Activated CD4-positive, alpha-beta memory T cell treated with anti-CD3 and anti-CD28 coated beads for 36 hours (primary cell): ENCODE results near the gene PPP1R1C. TPM values are rescaled to one million over a fixed set of nuclear protein-coding genes. Genes with fewer than 3 reads are reported as not detected.

Experiments
- CTCF ChIA-PET: fragments of 350-600 bp; sonication (Branson Sonifier 250); formaldehyde crosslinking; loops from one replicate; lab custom pipeline; 2021; ENCODE audit warnings: antibody characterized with exemption, inconsistent platforms; lab: Charles Lee
- POLR2A ChIA-PET: fragments of 350-600 bp; sonication (Branson Sonifier 250); formaldehyde crosslinking; loops from one replicate; lab custom pipeline; 2021; ENCODE audit warnings: antibody characterized with exemption; lab: Charles Lee
- DNase-seq: peaks from one replicate; pipeline ENCODE4 v3.0.0-alpha.2; 2020
- H3K27ac Mint-ChIP-seq: one replicate; pipeline ENCODE4 v1.8.0; 2021; ENCODE audit warnings: mixed read lengths
- H3K27me3 Mint-ChIP-seq: one replicate; pipeline ENCODE4 v1.8.0; 2021; ENCODE audit warnings: mixed read lengths
- H3K36me3 Mint-ChIP-seq: one replicate; pipeline ENCODE4 v1.8.0; 2021; ENCODE audit warnings: mixed read lengths
- H3K4me1 Mint-ChIP-seq: one replicate; pipeline ENCODE4 v1.8.0; 2021; ENCODE audit warnings: low read depth, mixed read lengths
- H3K4me3 Mint-ChIP-seq: one replicate; pipeline ENCODE4 v1.8.0; 2021; ENCODE audit warnings: mild to moderate bottlenecking, mixed read lengths
- H3K9me3 Mint-ChIP-seq: one replicate; pipeline ENCODE4 v1.8.0; 2021; ENCODE audit warnings: mixed read lengths
- intact Hi-C: fragments of 100-400 bp; cut with micrococcal nuclease; formaldehyde crosslinking; loops from one replicate; pipeline ENCODE4 v1.15.1; 2023
- total RNA-seq, 2 experiments: library from RNA; stranded (reverse); gene quantifications; one replicate each; pipeline ENCODE4 v1.2.3, GENCODE V29; 2021

PPP1R1C gene
- total RNA-seq, 2 experiments from 2014 or later: not detected

GRCh38 chr2:182148344-182148743 lies 162.7 kb downstream of the PPP1R1C start:
- POLR2A ChIA-PET: no interaction called here
- H3K4me1 Mint-ChIP-seq: no peaks in the 10 kb centered on the region
- intact Hi-C loops: no loop called here
- no peaks in the 10 kb centered on the region for H3K27me3 Mint-ChIP-seq
- H3K9me3 Mint-ChIP-seq: no peaks in the 10 kb centered on the region
- H3K4me3 Mint-ChIP-seq: no peak overlapping the region
- H3K27ac Mint-ChIP-seq: no peak overlapping the region
- DNase-seq: no peak
- CTCF ChIA-PET: no interaction called here
- H3K36me3 Mint-ChIP-seq: no peaks in the 10 kb centered on the region

GRCh38 chr2:182163878-182164277 lies 178.2 kb downstream of the PPP1R1C start:
- DNase-seq: no peak
- POLR2A ChIA-PET: no interaction called here
- H3K4me3 Mint-ChIP-seq: no peak overlapping the region
- H3K27me3 Mint-ChIP-seq: no peaks in the 10 kb centered on the region
- no peaks in the 10 kb centered on the region for H3K36me3 Mint-ChIP-seq
- H3K4me1 Mint-ChIP-seq: no peaks in the 10 kb centered on the region
- no peak overlapping the region for H3K27ac Mint-ChIP-seq
- CTCF ChIA-PET: no interaction called here
- intact Hi-C loops: no loop called here
- H3K9me3 Mint-ChIP-seq: no peaks in the 10 kb centered on the region

- Mint-ChIP-seq H3K36me3 (no peaks in the 10 kb centered on the region), H3K9me3 (no peaks in the 10 kb centered on the region), H3K4me1 (no peaks in the 10 kb centered on the region), H3K27ac (no peak overlapping the region), H3K27me3 (no peaks in the 10 kb centered on the region), H3K4me3 (no peak overlapping the region)
- DNase-seq: no peak
- ChIA-PET CTCF (no interaction called here), POLR2A (no interaction called here)
- intact Hi-C loops: no loop called here
These were observed 179.0 kb downstream of the PPP1R1C start for GRCh38 chr2:182164686-182165085.

- no peaks in the 10 kb centered on the region for H3K4me1 Mint-ChIP-seq
- no peaks in the 10 kb centered on the region for H3K27me3 Mint-ChIP-seq
- no peak for DNase-seq
- H3K4me3 Mint-ChIP-seq: no peak overlapping the region
- no peaks in the 10 kb centered on the region for H3K9me3 Mint-ChIP-seq
- ChIA-PET CTCF (interaction anchor here (1.1 kb wide), 1 partner anchor 20 kb away, joined by 4 read pairs; no protein-coding TSS in a partner anchor), POLR2A (no interaction called here)
- intact Hi-C loops: no loop called here
- no peak overlapping the region for H3K27ac Mint-ChIP-seq
- no peaks in the 10 kb centered on the region for H3K36me3 Mint-ChIP-seq
These were observed 179.5 kb downstream of the PPP1R1C start for GRCh38 chr2:182165202-182165601.

- intact Hi-C loops: no loop called here
- Mint-ChIP-seq H3K4me3 (no peak overlapping the region), H3K27ac (no peak overlapping the region), H3K4me1 (no peaks in the 10 kb centered on the region), H3K27me3 (no peaks in the 10 kb centered on the region), H3K9me3 (no peaks in the 10 kb centered on the region), H3K36me3 (no peaks in the 10 kb centered on the region)
- no peak for DNase-seq
- ChIA-PET CTCF (interaction anchor here (1.1 kb wide), 1 partner anchor 19 kb away, joined by 4 read pairs; no protein-coding TSS in a partner anchor), POLR2A (no interaction called here)
These were observed 180.8 kb downstream of the PPP1R1C start for GRCh38 chr2:182166406-182166805.

GRCh38 chr2:182166841-182167240 lies 181.2 kb downstream of the PPP1R1C start:
- no peaks in the 10 kb centered on the region for H3K36me3 Mint-ChIP-seq
- no peaks in the 10 kb centered on the region for H3K4me1 Mint-ChIP-seq
- POLR2A ChIA-PET: no interaction called here
- no peaks in the 10 kb centered on the region for H3K9me3 Mint-ChIP-seq
- H3K4me3 Mint-ChIP-seq: no peak overlapping the region
- DNase-seq: no peak
- no peaks in the 10 kb centered on the region for H3K27me3 Mint-ChIP-seq
- intact Hi-C loops: no loop called here
- no peak overlapping the region for H3K27ac Mint-ChIP-seq
- CTCF ChIA-PET: interaction anchor here (0.8 kb wide), 1 partner anchor 662 kb away, joined by 3 read pairs; no protein-coding TSS in a partner anchor

Other genes starting within 250 kb of the PPP1R1C start
- 10 to 100 TPM; 38.0 to 39.2 TPM for gene ITPRID2, start 94.1 kb upstream of the PPP1R1C start, total RNA-seq